Renal cortex interstitium (tissue), 11 donors: Measurements from ENCODE around the gene MYO5B. TPM values are rescaled to one million over a fixed set of nuclear protein-coding genes. Genes with fewer than 3 reads are reported as not detected.

Source experiments
- DNase-seq, 11 donors: peaks; one replicate each; pipeline ENCODE4 v3.0.0-alpha.2; 2013; ENCODE audit warnings: low read depth in 9 of 11, low spot score in 4 of 11; ENCODE audit errors: extremely low read depth in 1 of 11
- polyA plus RNA-seq, 3 donors: library from polyadenylated mRNA; unstranded; fragments of 120-200 nt; gene quantifications; one replicate each; pipeline ENCODE4 v1.2.1, GENCODE V29; 2013; ENCODE audit not compliant: insufficient read length in 3 of 3

The MYO5B gene
- polyA plus RNA-seq, 3 donors: 25.7 to 31.3 (median 27.1) TPM

DNA sequence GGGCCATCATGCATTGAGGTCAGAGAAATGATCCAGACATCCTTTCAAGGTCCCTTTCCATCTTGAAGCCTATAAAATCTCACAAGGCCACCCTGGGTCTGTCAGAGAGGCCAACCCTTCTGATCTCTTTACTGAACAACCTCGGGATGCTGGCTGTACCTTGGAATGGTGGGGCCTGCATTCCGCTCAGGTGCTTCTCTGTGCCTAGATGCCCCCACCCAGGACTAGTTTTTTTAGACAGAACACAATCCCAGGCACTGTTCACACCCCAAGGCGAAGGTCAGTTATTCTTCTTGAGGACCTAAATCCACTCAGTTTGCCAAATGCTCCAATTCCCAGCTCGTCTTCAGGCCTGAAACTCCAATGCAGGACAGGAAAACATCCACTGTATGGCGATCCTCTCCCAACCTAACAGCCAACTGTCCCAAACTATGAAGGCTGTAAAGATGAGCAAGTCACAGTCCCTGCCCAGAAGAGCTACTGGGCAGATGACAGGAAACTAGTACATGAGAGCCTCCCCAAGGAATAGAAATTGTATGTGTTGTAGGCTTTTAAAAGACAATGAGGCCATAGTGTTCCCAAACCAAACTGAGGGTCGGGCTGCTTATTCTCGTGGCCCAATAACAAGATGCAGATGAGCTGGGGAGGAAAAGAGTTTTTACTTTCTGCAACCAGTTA, 227.2 kb downstream of the MYO5B start:
- no peak for DNase-seq

- peak in 10 of 11 donors; percentile 28 to 77 (median 42) for DNase-seq
These were observed 227.8 kb downstream of the MYO5B start for GRCh38 chr18:49967171-49967570.

- no peak for DNase-seq
These were observed 228.9 kb downstream of the MYO5B start for GRCh38 chr18:49966090-49966489.

DNA sequence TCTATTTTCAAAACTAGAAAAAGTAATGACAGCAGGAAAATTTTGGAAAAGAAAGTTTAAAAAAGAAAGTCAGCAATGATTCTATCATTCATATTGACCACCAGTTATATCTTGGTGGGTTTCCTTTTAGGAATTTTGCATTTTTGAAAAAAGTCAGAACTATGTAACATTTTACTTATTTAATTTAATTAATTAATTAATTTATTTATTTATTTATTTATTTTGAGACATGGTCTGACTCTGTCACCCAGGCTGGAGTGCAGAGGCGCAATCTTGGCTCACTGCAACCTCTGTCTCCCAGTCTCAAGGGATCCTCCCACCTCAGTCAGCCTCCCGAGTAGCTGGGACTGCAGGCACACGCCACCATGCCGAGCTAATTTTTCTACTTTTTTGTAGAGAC, 231.7 kb downstream of the MYO5B start:
- DNase-seq: no peak

GRCh38 chr18:49961271-49961670, 233.7 kb downstream of the MYO5B start:
- no peak for DNase-seq

DNA sequence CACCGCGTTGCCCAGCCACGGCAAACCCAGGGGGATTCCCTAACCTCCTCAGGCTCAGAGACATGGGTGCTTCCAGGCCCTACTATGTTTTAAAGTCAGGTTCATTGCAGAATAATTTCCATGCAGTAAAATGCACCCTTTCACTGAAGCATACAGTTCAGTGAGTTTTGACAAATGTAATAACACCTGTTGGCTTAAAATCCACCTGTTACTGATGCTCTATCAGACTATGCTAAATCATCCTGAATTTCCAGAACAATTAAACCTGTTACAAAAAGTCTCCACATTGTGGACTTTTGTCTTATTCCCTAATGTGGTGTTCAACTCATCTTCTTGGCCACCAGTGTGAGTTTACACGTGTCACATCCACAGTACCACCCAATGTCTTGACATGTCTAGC, 234.6 kb downstream of the MYO5B start:
- no peak for DNase-seq

- DNase-seq: no peak
These were observed 235.8 kb downstream of the MYO5B start for GRCh38 chr18:49959176-49959575.

DNA sequence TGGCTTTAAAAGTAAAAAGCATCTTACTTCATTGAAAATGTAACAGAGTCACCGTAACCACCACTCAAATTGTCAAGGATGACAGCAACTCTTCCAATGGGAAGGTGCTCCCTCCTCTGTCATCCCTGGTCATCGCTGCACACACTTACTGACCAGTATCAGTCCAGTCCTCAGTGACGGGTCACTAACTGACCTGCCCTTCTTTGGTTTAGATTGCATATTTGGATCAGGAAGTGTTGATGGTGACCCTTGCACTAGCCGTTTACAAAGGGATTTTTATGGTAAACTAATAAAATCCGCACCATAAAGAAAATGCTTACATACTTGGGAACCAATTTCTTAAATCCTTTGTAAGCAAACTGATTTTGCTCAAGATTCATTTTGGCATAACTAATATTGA, 239.7 kb downstream of the MYO5B start:
- DNase-seq: no peak

DNA sequence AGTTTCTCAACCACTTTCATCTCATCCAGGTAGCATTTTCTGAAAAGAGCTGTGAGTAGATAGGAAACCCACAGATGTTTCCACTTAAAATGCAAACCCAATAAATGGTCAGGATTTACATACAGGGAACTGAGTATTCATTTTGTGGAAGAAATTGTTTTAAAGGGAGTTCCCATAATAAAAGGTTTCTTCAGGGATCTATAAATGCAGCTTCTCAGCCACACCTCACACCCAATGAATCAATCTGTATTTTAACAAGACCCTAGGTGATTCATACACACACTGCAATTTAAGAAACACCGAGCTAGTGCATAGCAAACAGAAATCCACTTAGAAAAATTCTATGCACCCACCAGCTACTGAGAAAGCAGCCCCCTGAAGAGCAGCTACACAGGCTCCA, 241.6 kb downstream of the MYO5B start:
- no peak for DNase-seq

GRCh38 chr18:49949951-49950395, 245.0 kb downstream of the MYO5B start:
- DNase-seq: no peak

DNA sequence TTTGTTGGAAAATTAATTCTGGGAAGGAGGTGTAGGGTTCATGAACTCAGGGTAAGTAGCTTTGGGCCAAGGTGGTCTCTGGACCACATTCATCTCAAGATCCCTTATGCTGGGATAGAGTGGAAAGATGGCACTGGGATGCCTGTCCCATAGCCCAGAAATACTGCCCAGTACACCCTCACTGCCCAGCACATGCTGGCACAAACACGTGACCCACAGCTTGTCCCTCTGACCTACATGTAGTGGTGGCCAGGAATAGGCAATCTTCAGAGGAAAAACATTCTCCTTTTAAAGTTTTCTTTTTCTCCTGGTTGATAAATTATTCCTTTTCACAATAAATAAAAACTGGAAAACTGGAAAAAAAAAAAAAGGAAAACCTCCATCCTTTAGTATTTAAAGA, 246.0 kb downstream of the MYO5B start:
- DNase-seq: no peak

DNA sequence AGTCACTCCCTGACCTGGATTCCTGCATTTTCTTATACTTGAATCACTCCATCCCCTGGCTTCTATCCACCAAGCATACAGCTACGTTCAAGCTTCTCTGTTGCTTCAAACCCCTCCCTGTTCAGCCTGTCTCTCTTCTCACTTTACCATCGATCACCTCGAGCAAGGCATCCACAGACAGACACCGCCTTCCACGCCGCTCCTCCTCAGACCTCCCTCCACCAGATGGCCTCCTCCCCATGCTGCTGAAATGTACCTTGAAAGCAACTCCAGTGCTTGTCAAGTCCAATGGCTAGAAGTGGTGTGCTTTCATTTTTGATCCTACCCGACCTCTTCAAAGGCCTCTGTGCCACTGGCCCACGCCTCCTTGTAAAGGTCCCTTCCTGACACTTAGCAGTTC, 250.3 kb downstream of the MYO5B start:
- peak in 2 of 11 donors; percentile 14 to 33 for DNase-seq

- DNase-seq: no peak
These were observed 258.1 kb downstream of the MYO5B start for GRCh38 chr18:49936821-49937220.

- DNase-seq: no peak
These were observed 259.7 kb downstream of the MYO5B start for GRCh38 chr18:49935215-49935614.

- DNase-seq: no peak
These were observed 260.5 kb downstream of the MYO5B start for GRCh38 chr18:49934457-49934856.

GRCh38 chr18:49933530-49934128, 261.3 kb downstream of the MYO5B start:
- DNase-seq: no peak

- DNase-seq: no peak
These were observed 263.2 kb downstream of the MYO5B start for GRCh38 chr18:49931760-49932159.

DNA sequence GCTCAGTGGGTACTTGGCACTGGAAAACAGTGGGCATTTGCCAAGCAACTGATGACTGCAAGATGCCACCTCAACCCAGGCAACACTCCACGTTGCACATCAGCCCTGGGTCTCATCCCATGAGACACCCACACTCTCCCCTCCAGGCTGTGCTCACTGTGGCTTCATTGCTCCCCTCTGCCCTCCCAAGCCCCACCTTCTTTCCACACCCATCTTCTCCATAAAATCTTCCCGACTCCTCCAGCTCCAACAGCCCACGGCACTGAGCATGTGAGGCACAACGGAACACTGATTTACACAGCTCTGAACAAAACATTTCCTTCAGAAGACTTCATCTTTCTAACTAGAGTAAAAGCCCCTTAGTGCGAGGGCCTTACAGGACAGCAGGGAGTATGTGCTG, 263.8 kb downstream of the MYO5B start:
- no peak for DNase-seq

DNA sequence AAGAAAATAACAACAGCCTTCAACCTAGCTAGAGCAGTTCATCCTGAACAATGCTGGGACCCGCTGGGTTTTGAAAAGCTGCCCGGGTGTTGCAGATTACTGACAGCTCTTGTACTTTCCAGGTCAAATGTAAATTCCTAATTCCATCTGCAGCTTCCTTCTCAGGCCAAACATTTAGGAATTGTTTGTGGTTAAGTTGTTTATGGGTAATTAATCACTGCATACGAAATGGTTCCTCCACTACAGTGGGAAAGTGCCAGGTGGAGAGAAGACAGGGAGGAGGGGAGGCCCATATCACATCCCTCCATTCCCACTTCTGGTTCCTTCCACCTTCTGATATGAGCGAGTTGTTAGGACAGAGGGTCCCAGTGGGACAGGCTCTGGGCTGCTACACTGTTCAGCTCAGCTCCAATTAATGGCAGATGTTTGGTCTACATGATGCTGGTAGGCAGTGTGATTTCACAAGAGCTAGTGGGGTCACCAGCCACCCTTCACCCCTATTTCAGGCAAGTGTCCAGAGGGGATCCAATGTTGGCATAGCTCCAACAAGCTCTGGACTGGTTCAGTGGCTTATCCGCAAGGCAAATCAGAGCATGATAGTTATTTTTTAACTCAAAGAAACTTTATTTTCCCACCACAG, 268.7 kb downstream of the MYO5B start:
- no peak for DNase-seq

GRCh38 chr18:49924293-49924983, 270.5 kb downstream of the MYO5B start:
- DNase-seq: no peak
